ENCODE data around the gene CCM2.

CCM2 gene

DNA sequence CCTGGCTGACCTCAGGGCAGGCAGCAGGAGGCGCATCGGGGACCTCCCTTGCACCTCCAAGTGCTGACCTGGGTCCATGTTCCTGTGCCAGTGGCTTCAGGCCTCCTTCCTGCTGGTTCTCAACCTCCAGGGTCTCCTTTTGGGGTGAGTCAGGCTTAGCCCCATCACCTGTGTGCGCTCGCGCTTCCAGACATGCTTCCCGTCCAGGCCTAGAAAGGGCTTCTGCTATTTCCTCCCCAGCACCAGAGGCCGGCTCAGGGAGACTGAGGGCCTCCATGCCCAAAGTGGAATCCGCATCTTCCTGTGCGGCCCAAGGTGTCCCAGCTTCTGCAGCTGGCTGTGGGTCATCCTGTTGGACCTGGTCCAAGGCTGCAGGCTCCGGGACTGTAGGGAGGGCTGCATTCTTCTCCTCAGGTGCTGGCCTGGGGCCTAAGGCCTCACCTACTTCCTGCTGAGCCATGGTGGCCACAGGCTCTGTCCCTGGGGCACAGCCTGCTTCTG is 82.9 kb downstream of the CCM2 start:
- H3K4me3 ChIP-seq (ENCODE audit: low read length) = no peak overlapping the region
- no peak for TF ChIP-seq ZNF274 (IDR thresholded peaks at IDR 0.05; ENCODE audit: low read depth, low read length)

DNA sequence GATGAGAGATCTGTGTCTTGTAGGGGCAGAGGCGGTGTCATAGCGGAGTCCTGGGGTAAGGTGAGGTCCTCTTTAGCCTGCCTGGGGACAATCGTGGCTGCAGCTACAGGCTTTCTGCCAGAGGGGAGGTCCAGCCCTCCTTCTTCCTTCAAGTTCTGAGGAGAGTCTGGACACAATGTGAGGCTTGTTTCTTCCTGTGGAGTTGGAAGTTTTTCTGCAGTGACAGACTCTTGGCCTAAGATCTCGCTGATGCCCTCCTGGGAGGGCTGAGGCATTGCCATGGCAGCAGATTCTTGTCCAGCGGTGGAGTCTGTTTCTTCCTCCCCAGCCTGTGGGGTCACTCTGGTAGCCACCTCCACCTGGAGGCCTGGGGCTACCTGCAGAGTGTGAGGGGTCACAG is 84.3 kb downstream of the CCM2 start:
- no peak for TF ChIP-seq ZNF274 (IDR thresholded peaks at IDR 0.05; ENCODE audit: low read depth, low read length)
- no peak overlapping the region for H3K4me3 ChIP-seq (ENCODE audit: low read length)

DNA sequence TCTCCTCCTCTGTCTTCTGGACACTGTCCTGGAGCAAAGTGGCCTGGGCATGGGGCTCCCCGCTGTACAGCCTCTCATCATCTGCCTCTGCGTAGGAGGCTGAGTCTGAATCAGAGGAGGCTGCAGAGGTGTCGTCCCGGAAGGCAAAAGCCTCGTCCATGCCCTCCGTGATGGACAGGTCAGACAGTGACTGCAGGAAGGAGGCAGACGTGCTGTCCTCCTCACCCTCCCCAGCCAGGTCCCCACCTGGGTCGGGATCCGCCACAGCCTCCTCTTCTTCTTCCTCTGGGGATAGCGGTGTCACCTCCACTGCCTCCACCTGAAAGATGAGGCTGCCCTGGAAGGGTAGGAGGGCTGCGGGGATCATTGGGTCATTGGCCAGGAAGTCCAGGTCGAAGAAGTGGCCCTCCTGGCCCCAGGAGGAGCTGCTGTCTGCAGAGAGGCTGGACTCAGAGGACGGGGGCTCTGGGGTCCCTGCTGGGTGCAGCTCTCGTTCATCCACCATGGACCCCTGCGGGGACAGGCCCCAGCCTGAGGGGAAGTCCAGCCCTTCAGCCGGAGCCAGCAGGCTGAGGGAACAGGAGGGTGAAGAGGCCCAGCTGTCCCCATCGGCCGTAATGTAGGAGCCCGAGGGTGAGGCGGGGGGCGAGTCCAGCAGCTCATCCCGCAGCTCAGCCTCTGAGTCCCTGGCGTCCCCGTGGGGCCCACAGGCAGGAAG is 85.1 kb downstream of the CCM2 start:
- TF ChIP-seq ZNF274 (IDR thresholded peaks at IDR 0.05; ENCODE audit: low read depth, low read length) = no peak
- H3K4me3 ChIP-seq (ENCODE audit: low read length) = no peak overlapping the region

DNA sequence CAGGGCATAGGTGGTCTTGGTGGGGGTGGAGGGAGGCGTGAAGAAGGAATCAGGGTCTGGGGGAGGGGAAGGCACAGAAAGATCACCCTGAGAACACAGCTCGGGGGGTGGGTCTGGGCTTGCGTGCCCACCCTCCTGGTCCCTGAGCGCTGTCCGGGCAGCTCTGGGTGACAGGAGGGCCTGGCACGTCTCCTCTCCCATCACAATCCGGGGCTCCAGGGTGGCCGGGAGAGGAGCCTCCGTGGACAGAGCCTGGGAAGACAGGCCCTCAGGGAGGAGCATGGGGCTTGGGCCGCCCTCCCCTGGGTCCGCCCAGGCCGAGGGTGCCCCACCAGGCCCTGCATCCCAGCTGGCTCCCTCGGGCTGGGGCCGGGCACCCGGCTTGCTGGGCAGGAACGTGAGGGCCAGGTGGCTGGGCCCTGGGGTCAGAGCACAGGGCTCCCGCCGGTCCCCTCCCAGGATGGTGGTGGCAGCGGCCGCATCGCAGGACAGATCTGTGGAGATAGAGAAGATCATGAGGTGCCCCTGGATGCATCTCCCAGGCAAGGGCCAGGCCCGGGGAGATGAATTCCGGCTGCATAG is 85.7 kb downstream of the CCM2 start:
- no peak overlapping the region for H3K4me3 ChIP-seq (ENCODE audit: low read length)
- no peak for TF ChIP-seq ZNF274 (IDR thresholded peaks at IDR 0.05; ENCODE audit: low read depth, low read length)

DNA sequence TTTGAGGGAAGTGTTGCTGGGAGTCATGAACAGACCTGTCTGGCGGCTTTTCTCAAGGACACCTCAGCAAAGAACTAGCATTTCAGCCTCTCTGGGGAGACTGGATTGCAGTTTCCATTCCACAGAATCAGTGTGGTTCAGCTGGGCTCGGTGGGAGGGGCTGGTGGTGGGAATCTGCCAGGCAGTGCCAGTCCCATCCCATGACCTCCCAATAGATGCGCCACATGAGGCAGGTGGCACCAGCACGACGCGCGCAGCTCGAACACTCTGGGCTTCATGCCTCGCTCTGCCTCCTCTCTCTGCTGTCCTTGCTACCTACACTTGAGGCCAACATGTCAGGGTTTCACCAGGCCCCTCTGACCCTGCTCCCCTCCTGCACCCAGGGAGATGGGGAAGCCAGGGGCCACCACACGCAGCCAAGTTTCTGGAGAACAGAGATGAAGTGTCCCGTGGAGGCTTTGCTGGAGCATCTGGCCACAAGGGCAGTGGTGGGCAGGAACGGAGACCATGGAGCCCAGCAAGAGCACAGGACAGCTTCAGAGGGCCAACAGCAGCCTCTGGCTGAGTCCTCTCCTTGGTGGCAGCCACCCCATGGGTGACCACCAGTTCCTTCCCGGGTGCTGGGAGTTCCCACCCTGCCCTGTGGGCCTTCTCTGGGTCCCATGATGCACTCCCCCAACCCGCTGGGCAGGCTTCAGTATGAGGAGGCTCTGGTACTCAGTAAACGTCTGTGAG is 86.5 kb downstream of the CCM2 start:
- no peak for TF ChIP-seq ZNF274 (IDR thresholded peaks at IDR 0.05; ENCODE audit: low read depth, low read length)
- H3K4me3 ChIP-seq (ENCODE audit: low read length) = no peak overlapping the region

DNA sequence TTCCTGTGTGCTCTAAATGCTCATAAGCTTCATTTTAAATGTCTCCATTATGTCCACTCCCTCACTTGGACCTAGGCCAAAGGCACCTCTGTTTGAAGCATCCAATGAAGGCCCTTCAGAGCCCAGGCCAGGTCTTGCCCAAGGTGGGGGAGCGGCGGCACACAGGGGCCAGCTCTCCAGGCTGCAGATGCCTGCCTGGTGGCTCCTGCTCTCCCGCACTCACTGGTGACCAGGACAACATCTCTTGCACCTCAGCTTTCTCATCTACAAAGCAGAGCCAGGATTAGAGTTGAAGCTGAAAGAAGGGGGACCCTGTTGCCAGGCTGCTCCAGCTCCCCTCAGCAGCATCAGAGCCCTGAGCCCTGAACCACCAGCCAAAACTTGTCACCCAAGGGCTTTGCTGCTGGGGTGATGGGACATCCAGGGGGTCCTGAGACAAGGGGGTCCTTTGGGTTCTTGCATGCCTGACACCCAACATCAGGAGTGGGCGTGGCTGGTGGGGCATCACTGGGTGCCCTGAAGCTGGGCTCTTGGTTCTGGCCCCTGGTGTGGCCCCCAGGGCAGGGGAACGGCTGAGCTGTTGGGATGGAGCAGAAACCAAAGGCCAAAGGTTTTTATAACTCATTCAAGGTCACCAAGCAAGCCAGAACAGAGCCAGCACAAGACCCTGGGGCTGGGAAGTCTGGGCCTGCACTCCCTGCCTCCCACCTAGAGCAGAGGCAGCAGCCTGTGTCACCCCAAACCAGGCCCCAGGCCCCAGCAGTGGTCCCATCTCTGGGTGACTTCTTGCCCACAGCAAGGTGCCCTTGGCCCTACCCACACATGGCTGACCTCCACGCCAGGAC is 87.5 kb downstream of the CCM2 start:
- H3K4me3 ChIP-seq (ENCODE audit: low read length) = no peak overlapping the region
- no peak for TF ChIP-seq ZNF274 (IDR thresholded peaks at IDR 0.05; ENCODE audit: low read depth, low read length)

DNA sequence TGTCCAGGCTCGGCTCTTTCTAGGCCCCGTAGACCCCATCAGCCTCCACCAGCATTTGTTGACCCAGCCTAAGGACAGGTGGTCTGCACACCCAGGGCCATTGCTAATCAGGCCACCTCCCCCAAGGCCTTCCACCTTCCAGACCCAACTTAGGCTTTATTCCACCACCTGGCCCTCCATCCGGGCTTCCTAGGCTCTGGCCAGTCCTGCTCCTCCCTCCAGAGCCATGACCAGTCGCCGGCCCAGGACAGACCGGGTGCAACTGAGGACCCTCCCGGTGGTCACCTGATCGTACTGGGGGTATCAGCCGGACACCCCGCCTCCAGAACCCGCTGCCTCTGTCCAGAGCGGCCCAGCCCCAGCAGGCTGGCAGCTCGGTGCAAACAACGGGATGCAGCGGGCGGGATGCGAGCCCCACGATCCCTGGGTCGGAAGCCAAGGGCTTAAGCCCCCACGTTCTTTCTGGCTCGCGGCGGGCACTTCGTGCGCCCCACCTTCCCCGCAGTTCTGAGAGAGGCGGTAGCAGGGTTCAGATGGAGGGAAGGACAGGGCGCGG is 88.2 kb downstream of the CCM2 start:
- TF ChIP-seq ZNF274 (IDR thresholded peaks at IDR 0.05; ENCODE audit: low read depth, low read length) = no peak
- H3K4me3 ChIP-seq (ENCODE audit: low read length) = no peak overlapping the region

DNA sequence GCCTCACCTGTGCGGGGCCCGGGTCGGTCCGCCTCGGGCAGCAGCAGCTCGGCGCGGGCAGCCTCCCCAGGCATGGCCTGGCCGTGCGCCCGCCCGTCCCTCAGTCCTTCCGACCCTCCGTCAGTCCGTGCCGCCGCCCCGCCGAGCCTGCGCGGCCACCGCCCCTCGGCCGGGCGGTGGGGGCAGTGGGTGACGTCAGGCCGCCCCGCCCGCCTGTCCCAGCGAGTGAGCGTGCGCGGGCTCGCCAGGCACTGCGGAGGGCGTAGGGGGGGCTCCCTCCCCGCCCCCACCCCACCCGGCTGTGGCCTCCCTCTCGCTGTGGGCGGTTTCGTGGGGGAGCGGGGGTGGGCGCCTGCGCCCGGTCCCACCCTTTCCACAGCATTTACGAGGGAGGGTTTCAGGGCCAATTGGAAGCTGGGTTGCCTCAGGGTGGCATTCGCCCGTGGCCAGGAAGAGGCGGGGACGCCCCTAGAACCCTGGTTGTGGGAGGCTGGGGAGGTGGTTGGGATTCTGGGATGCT is 88.9 kb downstream of the CCM2 start, which contains the start of gene NACAD:
NACAD (minus strand) TSS at position 149 of the 520 bp plus-strand sequence; CDS start at position 74, 75 bp downstream.
- H3K4me3 ChIP-seq (ENCODE audit: low read length) = peak within 1 kb of the TSS; percentile 37; the same call in 1 of the 2 replicates
- no peak for TF ChIP-seq ZNF274 (IDR thresholded peaks at IDR 0.05; ENCODE audit: low read depth, low read length)

DNA sequence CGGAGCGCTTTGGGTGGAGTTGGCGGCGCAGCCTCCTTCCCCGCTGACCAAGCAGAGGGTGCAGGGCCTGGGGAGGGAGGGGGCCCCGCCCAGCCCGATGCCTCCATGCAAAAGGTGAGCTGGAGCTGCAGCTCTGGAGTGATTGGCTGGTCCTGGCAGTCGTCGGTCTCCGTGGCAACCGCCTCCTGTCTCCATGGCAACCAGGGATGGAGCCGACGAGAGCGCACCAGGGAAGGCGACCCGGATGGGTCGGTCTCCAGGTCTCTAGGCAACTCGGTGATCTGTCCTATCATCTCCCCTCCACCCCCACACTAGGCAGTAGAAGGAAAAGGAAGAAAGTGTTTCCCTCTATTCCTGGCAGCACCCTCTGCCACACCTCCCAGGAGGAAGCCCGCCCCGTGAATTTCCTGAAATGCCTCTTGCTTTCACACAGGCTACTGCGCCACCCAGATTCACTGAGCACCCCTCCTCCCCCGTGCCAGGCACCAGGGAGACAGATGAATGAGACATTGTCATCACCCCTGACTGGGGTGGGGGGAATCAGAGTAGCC is 89.4 kb downstream of the CCM2 start:
- TF ChIP-seq ZNF274 (IDR thresholded peaks at IDR 0.05; ENCODE audit: low read depth, low read length) = no peak
- H3K4me3 ChIP-seq (ENCODE audit: low read length) = no peak overlapping the region; the same call in 1 of the 2 replicates

DNA sequence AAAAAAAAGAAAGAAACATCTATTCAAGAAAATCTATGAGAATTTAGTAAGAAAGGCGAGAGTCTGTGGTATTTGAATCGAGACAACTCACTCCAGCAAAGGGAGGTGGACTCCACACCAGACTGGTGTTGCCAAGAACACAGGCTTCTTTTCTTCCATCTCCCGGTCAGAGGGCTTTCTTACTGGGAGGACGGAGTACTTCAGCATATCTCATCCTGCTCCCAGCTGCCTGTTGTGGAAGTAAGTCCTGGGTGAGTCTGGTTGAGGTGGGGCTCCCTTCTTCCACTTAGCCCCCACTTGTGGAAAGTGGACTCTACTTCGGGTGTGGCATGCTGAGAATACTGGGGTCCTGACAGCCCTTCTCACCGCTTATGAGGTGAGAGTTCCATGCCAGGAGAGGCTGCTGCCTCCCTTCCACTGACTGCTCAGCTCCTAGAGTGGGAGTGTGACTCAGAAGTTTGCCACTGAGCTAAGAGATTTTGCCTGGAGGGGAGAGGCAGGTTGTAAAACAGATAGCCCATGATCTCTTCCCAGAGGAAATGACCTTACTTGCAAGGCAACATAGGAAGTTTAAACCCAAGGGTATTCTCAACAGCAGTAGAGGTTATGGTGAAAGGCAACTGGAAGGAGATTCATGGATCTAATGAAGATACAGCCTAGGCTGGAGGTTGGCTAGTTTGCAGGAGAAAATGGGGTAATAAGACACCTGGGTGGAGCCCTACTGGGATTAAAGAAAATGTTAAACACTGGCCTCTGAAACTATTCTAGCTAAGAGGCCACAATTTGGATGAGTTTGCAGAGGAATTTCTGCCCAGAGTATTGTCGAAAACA is 92.3 kb downstream of the CCM2 start:
- no peak overlapping the region for H3K4me3 ChIP-seq (ENCODE audit: low read length)
- TF ChIP-seq ZNF274 (IDR thresholded peaks at IDR 0.05; ENCODE audit: low read depth, low read length) = no peak

DNA sequence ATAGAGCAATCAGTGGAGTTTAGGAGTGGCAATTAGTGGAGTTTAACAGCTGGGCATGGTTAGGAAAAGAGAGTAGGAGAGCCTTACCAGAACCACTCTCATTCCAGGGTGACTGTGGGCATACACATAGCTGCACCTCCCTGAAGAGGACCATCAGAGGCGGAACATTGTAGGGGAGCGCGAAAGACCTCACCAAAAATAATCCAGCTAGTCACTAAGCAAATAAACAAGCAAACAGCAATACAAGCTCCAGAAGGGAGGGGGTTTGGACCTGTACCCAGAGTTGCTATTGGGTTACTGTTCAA is 92.9 kb downstream of the CCM2 start:
- no peak for TF ChIP-seq ZNF274 (IDR thresholded peaks at IDR 0.05; ENCODE audit: low read depth, low read length)
- H3K4me3 ChIP-seq (ENCODE audit: low read length) = no peak overlapping the region

DNA sequence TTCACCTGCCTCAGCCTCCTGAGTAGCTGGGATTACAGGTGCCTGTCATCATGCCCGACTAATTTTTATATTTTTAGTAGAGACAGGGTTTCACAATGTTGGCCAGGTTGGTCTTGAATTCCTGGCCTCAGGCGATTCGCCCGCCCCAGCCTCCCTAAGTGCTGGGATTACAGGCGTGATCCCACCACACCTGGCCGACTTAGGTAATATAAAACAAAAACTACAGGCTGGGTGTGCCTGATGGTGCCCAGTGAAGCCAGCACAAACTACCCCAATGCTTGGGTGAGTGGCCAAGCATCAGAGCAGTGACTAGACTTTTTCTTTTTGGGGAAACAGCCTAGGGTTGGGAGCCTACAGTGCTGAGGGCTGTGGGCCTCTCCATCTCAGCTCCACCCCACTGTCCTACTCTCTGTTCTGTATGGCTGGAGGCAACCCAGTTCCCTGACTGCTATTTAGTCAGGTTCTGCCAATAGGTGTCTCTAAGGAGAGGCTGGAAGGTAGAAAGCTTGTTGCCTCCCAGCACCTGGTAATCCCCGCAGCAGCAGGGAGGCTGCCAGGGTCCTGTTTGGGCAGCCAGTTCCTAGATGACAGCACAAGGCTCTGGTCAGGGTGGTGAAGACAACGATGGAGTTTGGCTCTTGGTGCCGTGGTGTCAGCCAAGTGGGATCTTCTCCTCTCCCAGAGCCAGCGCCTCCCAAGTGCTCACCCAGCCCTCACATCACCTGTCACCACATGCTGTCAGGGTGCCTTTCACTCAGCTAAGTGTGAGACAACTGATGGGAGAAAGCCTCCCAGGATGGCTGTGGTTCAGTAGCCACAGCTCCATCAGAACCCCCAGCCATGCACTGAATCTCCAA is 99.2 kb downstream of the CCM2 start:
- no peak for TF ChIP-seq ZNF274 (IDR thresholded peaks at IDR 0.05; ENCODE audit: low read depth, low read length)
- H3K4me3 ChIP-seq (ENCODE audit: low read length) = no peak overlapping the region
